ENCODE data around the gene PDE7B. TPM values are rescaled to one million over a fixed set of nuclear protein-coding genes. Genes with fewer than 3 reads are reported as not detected.

The PDE7B gene
- total and polyA plus RNA-seq, 8 donors: 1.3 to 4.7 (median 3.6) TPM

DNA sequence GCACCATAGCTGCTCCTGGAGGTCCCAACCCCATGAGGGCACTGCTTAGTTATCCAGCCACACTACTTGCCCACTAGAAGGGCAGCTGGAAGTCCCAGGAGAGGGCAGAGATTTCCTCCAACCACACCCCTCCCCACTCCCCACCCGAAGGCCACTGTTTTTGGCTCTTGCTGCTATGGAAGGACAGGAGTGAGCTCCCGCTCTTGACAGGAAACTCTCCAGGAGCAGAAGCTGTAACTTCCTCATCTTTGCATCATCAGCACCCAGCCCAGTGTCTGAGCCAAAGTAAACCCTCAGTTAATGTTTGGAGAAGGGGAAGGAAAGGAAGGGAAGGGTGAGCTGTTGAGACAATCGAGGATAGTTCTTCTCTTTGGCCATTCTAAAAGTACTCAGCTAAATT lies 277.9 kb downstream of the PDE7B start:
- H3K27me3 ChIP-seq: no peaks in the 10 kb centered on the region
- H3K4me3 ChIP-seq: no peak overlapping the region
- H3K4me1 ChIP-seq: peaks cover 0 to 9% of the 10 kb centered on the region in 2 donors
- no peak overlapping the region for H3K27ac ChIP-seq
- no peaks in the 10 kb centered on the region for H3K36me3 ChIP-seq
- DNase-seq: no peak
- peak; percentile 40 for ATAC-seq
- intact Hi-C loops (cut with DNase I): no loop called here
- H3K9me3 ChIP-seq: no peaks in the 10 kb centered on the region
- TF ChIP-seq, protein P1, sequence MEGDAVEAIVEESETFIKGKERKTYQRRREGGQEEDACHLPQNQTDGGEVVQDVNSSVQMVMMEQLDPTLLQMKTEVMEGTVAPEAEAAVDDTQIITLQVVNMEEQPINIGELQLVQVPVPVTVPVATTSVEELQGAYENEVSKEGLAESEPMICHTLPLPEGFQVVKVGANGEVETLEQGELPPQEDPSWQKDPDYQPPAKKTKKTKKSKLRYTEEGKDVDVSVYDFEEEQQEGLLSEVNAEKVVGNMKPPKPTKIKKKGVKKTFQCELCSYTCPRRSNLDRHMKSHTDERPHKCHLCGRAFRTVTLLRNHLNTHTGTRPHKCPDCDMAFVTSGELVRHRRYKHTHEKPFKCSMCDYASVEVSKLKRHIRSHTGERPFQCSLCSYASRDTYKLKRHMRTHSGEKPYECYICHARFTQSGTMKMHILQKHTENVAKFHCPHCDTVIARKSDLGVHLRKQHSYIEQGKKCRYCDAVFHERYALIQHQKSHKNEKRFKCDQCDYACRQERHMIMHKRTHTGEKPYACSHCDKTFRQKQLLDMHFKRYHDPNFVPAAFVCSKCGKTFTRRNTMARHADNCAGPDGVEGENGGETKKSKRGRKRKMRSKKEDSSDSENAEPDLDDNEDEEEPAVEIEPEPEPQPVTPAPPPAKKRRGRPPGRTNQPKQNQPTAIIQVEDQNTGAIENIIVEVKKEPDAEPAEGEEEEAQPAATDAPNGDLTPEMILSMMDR (IDR thresholded peaks at IDR 0.05): no peak

DNA sequence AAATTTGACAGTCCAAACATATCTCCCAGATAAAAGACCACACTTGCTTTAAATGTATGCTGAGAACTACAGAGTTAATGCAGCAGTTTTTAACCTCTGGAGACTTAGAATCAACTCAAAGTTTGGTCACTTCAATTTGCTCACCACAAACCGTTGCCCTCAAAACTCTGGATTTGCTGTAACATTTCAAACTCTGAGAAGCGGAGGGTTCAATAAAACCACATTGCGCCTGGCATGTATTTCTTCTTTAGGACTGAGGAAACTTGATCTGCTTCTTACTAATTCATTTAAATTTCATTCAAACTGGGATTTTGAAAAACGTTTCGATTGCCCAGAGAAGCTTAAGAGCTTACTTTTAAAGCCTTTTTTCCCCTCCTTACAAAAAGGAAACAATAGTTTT lies 282.8 kb downstream of the PDE7B start:
- no peak for DNase-seq
- H3K27me3 ChIP-seq: no peaks in the 10 kb centered on the region
- no peaks in the 10 kb centered on the region for H3K36me3 ChIP-seq
- H3K27ac ChIP-seq: no peak overlapping the region
- TF ChIP-seq, protein P1 (IDR thresholded peaks at IDR 0.05): no peak
- no peak overlapping the region for H3K4me3 ChIP-seq
- no peak for ATAC-seq
- intact Hi-C loops (cut with DNase I): no loop called here
- H3K4me1 ChIP-seq: no peaks in the 10 kb centered on the region
- H3K9me3 ChIP-seq: no peaks in the 10 kb centered on the region

DNA sequence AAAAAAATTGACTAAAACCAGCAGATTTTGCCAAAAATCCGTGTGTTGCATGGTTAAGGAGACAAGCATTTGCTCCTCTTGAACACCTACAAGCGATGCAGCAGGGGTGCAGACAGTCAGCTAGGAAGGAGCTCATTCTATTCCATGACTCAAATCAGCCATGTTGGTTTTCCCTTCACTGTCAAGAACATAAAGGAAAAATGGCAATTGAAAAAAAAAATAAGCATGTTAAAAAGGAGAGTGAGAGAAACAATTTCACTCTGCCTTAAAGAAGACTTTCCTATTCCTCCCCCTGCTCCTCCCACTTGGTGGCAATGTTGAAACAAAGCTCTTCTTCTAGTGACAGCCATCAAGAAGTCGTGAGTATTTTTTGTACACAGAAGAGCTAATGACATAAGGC lies 283.2 kb downstream of the PDE7B start:
- TF ChIP-seq, protein P1 (IDR thresholded peaks at IDR 0.05): no peak
- H3K9me3 ChIP-seq: no peaks in the 10 kb centered on the region

DNA sequence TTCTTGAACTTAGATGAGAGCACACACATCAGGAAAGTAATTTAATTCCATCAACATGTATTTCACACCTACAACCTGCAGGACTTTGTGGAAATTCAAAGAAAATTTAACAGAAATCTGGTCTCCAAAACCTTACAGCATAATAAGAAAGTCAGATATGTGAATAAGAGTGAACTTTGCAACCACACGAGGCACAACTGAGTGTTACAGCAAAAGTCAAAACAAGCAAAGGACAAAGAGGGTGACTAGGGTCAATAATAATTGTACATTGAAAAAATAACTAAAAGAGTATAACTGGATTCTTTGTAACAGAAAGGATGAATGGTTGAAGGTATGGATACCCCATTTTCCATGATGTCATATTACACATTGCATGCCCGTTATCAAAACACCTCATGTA lies 284.8 kb downstream of the PDE7B start:
- intact Hi-C loops (cut with DNase I): no loop called here
- Histone ChIP-seq H3K4me1 (no peaks in the 10 kb centered on the region), H3K4me3 (no peak overlapping the region), H3K27me3 (no peaks in the 10 kb centered on the region), H3K36me3 (no peaks in the 10 kb centered on the region), H3K9me3 (no peaks in the 10 kb centered on the region), H3K27ac (no peak overlapping the region)
- TF ChIP-seq, protein P1 (IDR thresholded peaks at IDR 0.05): no peak
- ATAC-seq (no peak), DNase-seq (no peak)

More for the DNA sequence above, 283.2 kb downstream of the PDE7B start:
- ATAC-seq: no peak
- no peak for DNase-seq
- Histone ChIP-seq H3K36me3 (no peaks in the 10 kb centered on the region), H3K27me3 (no peaks in the 10 kb centered on the region), H3K27ac (no peak overlapping the region), H3K4me1 (no peaks in the 10 kb centered on the region), H3K4me3 (no peak overlapping the region)
- intact Hi-C loops (cut with DNase I): no loop called here

DNA sequence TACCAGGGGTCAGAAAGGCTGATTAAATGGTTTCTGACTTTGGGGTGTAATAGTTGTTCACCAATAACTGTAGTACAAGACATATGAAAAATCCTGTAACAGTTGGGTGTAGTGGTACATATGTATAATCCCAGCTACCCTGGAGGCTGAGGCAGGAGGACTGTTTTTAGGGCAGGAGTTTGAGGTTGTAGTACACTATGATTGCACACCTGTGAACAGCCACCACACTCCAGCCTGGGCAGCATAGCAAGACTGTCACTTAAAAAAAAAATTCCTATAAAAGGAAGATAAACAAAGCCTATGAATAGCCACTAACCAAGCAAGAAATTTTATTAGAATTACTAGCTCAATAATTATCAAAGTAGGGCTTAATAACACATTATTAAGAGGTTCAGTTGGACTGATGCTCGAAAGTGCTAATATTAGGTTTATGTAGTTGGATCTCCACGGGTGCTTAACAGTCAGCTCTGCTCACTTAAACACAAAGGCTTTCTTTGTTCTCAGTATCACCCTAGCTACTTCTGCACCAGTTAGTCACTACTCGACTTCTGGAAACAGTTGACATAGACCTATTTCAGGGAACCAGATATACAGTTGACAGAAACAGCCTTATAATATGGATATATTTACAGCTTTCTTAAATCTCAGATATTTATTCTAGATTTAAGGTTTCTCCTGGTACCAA lies 285.6 kb downstream of the PDE7B start:
- no peaks in the 10 kb centered on the region for H3K4me1 ChIP-seq
- H3K27ac ChIP-seq: no peak overlapping the region
- H3K27me3 ChIP-seq: no peaks in the 10 kb centered on the region
- DNase-seq (no peak), ATAC-seq (no peak)
- no peaks in the 10 kb centered on the region for H3K9me3 ChIP-seq
- H3K36me3 ChIP-seq: no peaks in the 10 kb centered on the region
- TF ChIP-seq, protein P1 (IDR thresholded peaks at IDR 0.05): no peak
- intact Hi-C loops (cut with DNase I): no loop called here
- no peak overlapping the region for H3K4me3 ChIP-seq
